NOMO-1 (cell line): Measurements from ENCODE around the gene PDE3B.
"Not testable (repeated sequence)": the region's sequence is repeated elsewhere in the genome, so short reads cannot be mapped to it uniquely, and the experiment has no call there.

Source experiments
- DNase-seq, 2 experiments: peaks; one replicate each; lab custom pipeline; 2025; ENCODE audit not compliant: unreplicated experiment in 2 of 2; lab: John Stamatoyannopoulos, UW

PDE3B gene

DNA sequence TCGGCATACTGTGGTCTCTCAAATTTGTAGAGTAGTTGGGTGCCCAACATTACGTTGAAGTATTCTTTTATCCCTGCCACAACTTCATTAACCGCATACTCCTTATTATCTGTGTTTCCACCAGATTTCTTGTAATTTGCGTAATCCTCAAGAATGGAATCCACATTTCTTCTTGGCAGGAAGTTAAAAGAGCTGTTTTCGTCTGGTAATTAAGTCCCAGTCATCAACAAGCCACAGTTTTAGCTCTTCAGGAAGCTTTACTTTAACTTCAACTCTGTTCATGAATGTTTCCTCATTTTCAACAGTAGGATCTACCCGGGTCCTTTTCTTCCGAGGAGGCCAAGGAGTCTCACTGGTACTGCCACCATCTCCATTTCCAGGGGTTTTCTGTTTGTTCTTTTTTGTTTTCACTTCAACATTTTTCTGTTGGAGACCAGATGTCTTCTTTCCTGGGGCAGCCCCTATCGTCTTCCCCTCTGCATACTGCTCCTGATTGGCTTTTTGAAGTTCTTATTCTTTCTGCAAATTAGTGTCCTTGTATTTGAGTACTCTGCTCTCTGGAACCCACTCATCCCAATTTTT is 30.3 kb downstream of the PDE3B start:
- peak in 1 of 2 experiments; percentile 81 for DNase-seq

DNA sequence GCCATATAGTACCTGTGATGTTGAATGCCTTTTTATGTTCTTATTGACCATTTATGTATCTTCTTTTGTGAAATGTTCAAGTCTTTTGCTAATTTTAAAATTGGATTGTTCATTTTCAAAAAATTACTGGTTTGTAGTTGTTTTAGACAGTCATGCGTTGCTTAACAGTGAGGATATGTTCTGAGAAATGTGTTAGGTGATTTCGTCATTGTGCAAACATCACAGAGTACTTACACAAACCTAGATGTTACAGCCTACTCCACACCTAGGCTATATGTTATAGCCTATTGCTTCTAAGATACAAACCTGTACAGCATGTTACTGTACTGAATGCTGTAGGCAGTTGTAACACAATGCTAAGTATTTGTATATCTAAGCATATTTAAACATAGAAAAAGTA is 32.5 kb downstream of the PDE3B start:
- DNase-seq = no peak

DNA sequence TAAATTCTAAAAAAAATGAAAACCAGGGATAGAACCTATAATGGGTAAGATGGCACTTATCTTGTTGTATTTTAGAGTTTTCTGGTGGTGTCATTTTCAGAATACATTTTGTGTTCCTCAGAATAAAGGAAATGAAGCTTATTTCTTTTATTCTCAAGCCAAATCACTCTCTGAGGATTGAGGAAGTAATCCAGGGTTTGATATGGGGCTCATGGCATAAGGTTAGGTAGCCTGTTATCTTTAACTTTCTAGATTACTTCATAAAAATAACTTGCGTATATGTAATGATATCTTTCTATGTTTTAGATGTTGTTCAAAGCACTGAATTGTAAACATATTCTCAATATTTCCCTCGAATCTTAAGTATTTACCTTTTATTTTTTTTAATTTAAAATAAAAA is 33.5 kb downstream of the PDE3B start:
- no peak for DNase-seq

DNA sequence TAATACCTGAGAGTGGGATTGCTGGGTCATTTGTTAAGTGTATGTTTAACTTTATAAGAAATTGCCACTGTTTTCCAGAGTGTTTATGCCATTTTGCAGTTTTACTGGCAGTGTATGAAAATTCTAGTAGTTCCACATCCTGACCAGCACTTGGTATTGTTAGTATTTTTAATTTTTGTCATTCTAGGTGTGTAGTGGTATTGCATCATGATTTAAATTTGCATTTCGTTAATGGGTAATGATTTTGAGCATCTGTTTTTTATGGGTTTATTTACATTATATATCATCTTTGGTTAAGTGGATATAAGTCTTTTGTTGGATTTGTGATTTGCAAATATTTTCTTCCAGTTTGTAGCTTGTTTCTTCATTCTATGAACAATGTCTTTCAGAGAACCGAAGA is 34.7 kb downstream of the PDE3B start:
- no peak for DNase-seq

DNA sequence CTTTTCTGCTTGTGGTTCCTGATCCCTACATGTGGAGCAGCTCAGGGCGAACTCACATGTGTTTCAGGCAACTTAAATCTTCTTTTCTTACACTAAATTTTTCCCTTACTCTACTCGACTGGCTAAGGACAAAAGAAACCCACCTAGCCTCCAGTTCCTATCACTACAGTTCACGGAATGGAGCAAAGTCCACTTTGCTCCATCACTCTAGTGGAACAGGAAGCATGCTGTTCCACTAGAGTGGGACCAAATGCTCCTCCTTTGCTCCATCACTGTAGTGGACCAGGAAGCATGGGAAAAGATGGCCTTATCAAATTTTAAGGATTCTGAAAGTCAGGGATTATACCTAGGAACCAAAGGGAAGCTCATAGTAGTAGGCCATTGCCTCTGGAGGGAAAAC is 36.1 kb downstream of the PDE3B start:
- no peak for DNase-seq

DNA sequence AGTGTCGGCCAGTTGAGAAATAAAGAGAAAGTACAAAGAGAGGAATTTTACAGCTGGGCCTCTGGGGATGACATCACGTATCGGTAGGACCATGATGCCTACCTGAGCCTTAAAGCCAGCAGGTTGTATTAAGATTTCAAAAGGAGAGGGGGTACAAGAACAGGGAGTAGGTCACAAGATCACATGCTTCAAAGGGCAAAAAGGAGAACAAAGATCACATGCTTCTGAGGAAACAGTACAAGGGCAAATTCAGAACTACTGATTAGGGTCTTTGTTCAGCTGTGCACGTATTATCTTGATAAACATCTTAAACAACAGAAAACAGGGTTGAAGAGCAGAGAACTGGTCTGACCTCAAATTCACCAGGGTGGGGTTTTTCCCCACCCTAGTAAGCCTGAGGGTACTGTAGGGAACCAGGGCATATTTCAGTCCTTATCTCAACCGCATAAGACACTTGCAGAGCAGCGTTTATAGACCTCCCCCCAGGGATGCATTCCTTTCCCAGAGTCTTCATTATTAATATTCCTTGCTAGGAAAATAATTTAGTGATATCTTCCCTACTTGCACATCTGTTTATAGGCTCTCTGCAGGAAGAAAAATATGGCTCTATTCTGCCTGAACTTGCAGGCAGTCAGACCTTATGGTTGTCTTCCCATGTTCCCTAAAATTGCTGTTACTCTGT is 40.8 kb downstream of the PDE3B start:
- DNase-seq = not testable (repeated sequence)

DNA sequence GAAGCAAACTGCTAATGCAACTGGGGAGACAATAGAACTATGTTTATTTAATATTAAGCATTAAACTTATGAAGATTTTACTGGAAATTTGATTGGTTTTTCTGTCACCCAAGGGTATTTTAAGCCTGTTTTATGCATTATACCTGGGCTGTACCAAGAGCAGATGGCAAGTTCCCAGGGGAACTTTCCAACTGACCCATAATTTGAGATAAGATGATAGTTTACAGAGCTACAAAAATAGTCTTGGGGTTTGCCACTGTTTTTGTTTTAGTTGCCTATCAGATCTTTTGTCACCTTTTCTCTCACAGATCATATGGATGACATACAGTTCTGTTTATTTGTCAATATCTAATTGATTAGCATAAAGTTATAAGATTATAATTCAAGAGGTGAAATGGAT is 43.9 kb downstream of the PDE3B start:
- no peak for DNase-seq

DNA sequence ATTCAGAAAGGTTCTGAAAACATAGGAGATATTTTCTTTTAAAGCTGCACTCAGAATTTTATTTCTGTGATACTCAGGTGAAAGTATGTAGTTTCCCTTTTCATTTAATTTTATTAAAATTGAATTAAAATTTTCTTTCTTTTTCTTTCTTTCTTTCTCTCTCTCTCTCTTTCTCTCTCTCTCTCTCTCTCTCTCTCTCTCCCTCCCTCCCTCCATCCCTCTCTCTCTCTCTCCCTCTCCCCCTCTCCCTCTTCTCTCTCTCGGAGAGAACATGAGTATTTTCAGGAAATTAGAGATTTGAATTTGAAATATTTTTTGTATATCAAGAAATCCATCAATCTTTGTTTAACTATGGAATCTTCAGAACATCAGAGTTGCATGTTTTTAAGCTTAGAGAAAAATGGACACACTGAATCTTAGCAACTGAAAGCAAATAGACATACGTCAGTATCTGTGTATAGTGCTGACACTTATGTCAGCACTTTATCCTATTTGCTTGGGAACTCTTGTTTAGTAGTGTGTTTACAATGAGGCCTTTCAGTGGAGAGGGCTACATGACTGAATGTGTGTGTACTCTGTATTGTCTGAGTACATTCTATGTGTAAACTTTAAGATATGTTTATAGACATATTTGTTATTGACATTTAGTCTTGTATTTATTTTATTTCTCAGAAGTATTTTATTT is 44.5 kb downstream of the PDE3B start:
- no peak for DNase-seq

DNA sequence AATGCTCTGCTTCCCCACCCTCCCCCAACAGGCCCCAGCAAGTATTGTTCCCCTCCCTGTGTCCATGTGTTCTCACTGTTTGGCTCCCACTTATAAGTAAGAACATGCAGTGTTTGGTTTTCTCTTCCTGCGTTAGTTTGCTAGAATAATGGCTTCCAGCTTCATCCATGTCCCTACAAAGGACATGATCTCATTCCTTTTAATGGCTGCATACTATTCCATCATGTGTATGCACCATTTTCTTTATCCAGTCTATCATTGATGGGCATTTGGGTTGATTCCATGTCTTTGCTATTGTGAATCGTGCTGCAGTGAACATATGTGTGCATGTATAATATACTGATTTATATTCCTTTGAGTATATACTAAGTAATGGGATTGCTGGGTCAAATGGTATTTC is 52.1 kb downstream of the PDE3B start:
- not testable (repeated sequence) for DNase-seq

DNA sequence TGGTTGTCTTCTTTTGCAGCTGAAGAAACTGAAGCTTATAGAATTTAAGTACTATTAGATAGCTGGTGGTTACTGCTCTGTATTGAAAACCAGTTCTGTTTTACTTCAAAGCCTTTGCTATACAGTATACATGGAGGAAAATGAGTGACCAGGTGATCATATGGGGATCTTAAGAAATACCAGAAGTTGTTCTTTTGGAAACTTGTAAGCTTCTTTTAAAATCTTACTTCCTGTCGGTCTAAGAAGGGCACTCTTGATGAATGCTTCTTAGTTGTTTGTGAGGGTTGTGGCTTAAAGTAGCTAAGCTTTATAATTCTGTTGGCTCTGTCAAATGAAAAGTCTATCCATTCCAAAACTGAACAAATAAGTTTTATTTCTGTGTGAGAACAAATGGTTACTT is 55.2 kb downstream of the PDE3B start:
- peak in 1 of 2 experiments; percentile 15 for DNase-seq

DNA sequence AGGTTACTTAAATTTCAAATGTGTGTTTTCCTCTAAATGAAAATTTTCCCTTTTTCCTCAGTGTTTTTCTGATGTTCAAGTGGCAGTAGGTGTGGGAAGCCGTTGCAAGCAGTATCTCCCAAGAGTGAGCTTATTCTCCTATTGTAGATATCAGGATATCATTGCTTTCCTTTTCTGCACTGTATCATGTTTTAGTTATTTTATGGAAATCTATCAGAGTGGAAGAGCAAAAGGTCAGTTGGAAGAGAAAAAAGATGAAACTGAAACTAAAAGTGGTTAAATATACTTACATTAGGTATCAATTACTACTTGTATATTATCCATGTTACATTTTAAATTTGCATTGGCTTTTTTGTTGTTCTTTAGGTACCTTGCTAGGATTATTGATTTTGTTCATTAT is 57.0 kb downstream of the PDE3B start:
- DNase-seq = no peak

DNA sequence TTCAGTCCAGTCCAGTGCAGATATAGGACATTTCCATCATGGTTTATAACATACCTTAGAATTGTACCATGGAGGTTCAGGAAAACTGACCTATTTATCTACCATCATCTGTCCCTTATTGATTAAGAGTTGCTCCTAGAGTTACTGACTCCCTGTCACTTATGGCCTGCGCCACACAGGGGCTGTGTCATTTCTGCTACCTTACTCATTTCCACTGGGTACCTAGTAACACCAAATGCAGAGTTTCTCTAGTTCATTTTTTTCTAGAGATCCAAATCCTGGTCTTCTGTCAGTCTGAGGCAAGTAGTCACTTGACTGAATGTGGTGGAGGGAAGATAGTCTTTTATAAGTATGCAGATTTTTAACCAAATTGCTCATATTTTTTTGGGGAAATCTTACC is 59.2 kb downstream of the PDE3B start:
- DNase-seq = no peak

DNA sequence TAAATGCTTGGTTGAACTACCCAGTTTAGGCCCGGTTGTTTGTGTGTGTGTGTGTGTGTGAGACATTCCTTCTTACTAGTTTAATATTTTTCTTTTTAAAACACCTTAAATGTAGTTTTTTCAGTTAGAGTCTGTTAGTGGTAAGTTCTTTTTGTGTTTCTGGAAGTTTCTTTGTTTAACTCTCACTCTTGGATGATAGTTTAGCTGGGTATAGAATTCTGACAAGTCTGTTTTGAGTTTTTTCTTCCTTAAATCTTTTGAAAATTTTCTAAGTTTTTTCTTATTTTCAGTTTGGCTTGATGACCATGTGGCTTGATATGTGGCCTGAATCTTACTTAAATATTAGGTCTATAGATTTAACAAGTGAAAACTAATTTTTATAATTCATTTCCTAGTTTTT is 60.1 kb downstream of the PDE3B start:
- DNase-seq = no peak

DNA sequence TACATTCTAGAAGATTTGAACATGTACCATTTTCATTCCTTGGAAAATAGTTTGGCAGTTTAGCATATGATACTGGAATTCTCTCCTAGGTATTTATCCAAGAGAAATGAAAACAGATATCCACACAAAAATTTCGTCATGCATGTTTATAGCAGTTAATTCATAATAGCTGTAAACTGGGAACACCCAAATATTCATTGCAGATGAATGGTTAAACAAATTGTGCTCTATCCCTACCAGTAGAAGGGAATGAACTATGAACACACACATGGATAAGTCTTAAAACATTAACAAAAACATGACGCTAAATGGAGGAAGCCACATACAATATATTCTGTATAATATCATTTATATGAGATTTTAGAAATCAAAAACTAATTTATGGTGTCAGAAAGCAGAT is 61.5 kb downstream of the PDE3B start:
- no peak for DNase-seq

DNA sequence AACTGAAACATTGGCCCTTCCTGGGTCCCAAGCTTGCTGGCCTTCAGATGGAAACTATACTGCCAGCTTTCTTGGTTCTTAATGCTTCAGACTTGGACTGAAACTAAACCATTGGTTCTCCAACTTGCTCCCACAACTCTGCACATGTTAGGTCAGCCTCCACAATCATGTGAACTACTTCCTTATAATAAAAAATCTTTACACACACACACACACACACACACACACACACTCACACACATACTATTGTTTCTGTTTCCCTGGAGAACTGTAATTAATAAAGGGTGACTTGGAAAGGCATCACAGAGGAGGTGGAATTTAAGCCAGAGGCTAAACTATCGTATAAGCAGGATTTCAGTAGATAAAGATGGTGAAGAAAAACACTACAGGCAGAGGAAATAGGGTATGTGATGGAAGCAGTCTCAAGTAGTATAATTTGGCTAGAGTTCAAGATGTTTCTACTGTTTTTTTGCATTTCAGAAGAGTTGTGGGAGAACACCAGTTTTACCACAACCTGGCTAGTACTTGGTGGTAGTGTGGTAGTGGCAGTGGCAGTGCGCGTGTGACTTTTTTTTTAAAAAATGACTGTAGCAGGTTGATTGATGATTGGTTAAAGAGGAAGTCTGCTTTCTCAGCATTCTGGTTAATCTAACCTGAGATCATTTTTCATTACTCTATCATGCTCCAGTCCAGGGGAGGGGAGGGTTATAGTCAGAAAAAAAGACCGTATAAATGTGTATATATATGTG is 70.1 kb downstream of the PDE3B start:
- DNase-seq = peak; percentile 10 to 70

DNA sequence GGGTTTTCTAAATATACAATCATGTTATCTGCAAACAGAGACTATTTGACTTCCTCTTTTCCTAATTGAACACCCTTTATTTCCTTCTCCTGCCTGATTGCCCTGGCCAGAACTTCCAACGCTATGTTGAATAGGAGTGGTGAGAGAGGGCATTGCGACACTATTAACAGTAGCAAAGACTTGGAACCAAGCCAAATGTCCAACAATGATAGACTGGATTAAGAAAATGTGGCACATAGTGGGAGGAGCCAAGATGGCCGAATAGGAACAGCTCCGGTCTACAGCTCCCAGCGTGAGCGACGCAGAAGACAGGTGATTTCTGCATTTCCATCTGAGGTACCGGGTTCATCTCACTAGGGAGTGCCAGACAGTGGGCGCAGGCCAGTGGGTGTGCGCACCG is 72.1 kb downstream of the PDE3B start:
- DNase-seq = not testable (repeated sequence)

DNA sequence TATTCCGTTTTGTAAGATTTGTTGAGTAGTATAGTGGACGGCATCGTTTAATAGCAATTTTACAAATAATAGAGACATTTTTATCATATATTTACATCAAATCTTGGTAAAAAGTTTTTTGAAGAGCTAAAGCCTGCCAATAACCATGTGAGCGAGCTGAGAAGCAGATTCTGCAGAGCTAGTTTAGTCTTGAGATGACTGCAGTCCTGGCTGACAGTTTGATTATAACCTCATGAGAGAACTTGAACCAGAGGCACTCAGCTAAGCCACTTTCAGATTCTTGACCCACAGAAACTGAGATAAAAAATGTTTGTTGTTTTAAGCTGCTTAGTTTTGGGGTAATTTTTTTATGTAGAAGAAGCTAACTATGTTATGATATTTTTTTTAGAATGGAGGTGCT is 78.9 kb downstream of the PDE3B start:
- no peak for DNase-seq

DNA sequence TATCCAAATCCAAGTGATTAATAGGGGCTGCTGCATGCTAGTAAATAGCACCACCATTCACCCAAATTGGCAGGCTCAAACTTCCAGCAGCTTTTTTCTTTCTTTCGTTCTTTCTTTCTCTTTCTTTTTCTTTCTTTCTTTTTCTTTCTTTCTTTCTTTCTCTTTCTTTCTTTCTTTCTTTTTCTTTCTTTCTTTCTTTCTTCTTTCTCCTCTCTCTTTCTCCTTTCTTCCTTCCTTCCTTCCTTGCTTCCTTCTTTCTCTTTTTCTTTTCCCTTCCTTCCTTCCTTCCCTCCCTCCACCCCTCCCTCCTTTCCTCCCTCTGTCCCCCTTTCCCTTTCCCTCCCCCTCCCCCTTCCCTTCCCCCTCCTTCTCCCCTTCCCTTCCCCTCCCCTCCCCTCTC is 81.5 kb downstream of the PDE3B start:
- no peak for DNase-seq

DNA sequence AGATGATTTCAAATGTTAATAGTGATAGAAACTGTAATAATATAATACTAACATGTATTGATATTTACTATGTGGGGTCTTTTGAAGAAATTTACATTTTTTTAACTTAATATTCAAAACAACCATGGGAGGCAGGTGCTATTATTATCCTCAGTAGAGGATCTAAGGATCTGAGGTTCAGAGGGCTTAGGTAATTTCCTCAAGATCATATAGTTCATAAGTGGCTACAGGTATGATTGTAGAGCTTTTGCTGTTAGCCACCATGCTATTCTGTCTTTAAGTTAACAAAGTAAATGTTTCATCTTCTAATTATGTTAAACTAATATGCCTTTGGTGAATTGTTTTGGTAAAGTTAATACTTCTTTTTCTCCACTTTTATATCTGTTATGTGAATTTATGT is 83.6 kb downstream of the PDE3B start:
- no peak for DNase-seq

DNA sequence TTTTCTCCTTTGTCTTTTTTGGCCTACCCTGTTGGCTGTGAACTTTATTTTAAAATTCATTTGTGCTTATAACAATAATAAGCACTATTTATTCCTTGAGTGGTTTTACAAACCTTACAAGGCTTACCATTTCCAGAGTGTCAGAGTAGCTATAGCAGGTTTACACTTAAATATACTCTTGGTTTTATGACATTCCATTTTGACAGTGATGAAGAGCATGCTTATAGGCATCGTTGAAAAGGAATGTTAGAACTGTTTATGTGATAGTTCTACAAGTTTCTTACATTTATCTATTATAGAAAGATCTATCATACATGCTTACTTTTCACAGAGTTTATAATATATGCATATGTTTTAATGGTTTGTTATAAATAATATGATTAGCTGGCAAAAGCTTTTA is 84.1 kb downstream of the PDE3B start:
- DNase-seq = no peak

DNA sequence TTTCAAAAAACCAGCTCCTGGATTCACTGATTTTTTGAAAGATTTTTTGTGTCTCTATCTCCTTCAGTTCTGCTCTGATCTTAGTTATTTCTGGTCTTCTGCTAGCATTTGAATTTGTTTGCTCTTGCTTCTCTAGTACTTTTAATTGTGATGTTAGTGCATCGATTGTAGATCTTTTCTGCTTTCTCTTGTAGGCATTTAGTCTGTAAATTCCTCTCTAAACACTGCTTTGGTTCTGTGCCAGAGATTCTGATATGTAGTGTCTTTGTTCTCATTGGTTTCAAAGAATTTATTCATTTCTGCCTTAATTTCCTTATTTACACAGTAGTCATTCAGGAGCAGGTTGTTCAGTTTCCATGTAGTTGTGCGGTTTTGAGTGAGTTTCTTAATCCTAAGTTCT is 96.9 kb downstream of the PDE3B start:
- DNase-seq = not testable (repeated sequence)

DNA sequence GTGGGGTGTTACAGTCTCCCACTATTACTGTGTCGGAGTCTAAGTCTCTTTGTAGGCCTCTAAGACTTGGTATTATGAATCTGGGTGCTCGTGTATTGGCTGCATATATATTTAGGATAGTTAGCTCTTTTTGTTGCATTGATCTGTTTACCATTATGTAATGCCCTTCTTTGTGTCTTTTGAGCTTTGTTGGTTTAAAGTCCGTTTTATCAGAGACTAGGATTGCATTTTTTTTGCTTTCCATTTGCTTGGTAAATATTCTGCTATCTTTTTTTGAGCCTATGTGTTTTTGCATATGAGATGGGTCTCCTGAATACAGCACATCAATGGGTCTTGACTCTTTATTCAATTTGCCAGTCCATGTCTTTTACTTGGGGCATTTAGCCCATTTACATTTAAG is 97.6 kb downstream of the PDE3B start:
- no peak for DNase-seq
